Measurements from ENCODE around the gene SEC61A1. TPM values are rescaled to one million over a fixed set of nuclear protein-coding genes. Genes with fewer than 3 reads are reported as not detected.

Gene SEC61A1
- total RNA-seq (2021; fragmentation: NEBNext Ultra II Directional; extraction: Animal tissue kit (Norgen Biotek cat#: 25700)), result 100 to 1,000 TPM; 497 to 608 (median 536) TPM
- long read RNA-seq, transcript SEC61A1-201 (12 exons, 3,635 nt), result major isoform, 333 of 492 reads
- long read RNA-seq, partial matches to known transcripts, result 132 of 492 reads
- long read RNA-seq, other reads (novel, unspliced or antisense), result 24 of 492 reads

DNA sequence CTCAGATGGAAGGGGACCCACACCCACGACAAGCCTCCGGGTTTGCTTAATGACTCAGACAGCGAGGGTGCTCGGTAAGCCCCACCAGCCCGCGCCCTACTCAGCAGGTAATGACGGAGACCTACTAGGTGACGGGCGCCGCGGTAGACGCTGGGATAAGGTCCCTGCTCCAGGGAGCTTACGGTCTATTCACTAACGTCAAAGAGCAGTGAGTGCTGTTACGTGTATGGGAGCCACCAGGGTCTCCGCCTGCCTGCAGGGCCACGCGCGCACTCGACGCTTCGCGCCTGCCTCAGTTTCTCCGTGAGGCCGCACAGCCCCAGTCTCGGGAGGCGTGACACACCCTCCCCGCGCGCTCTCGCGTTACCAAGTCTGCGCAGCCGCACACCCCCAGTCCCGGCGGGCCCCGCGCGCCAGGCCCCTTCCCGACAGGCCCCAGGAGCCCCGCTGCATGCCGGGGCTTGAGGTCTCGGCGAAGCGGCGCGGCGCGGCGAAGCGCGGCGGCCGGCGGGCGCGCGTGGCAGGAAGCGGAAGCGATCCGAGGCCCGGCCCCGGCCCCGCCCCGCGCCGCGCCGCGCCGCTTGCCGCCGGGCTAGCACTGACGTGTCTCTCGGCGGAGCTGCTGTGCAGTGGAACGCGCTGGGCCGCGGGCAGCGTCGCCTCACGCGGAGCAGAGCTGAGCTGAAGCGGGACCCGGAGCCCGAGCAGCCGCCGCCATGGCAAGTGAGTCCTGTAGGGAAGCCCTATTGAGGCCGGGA is at the start of gene SEC61A1:
TSS of gene SEC61A1 (plus strand) at position 601 of the 758 bp plus-strand sequence. CDS start at position 717, 116 bp downstream.
- H3K27me3 Mint-ChIP-seq (ENCODE audit: insufficient read depth), result peaks cover 4% of the 10 kb centered on the region
- TF ChIP-seq, protein P1, sequence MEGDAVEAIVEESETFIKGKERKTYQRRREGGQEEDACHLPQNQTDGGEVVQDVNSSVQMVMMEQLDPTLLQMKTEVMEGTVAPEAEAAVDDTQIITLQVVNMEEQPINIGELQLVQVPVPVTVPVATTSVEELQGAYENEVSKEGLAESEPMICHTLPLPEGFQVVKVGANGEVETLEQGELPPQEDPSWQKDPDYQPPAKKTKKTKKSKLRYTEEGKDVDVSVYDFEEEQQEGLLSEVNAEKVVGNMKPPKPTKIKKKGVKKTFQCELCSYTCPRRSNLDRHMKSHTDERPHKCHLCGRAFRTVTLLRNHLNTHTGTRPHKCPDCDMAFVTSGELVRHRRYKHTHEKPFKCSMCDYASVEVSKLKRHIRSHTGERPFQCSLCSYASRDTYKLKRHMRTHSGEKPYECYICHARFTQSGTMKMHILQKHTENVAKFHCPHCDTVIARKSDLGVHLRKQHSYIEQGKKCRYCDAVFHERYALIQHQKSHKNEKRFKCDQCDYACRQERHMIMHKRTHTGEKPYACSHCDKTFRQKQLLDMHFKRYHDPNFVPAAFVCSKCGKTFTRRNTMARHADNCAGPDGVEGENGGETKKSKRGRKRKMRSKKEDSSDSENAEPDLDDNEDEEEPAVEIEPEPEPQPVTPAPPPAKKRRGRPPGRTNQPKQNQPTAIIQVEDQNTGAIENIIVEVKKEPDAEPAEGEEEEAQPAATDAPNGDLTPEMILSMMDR (IDR thresholded peaks at IDR 0.05), result no peak
- H3K36me3 Mint-ChIP-seq (ENCODE audit: low read depth), result peaks cover 39% of the 10 kb centered on the region
- peak within 1 kb of the TSS; percentile 97 for H3K4me3 Mint-ChIP-seq
- peak; percentile 90 for DNase-seq
- H3K9me3 Mint-ChIP-seq, result no peaks in the 10 kb centered on the region
- H3K4me1 Mint-ChIP-seq (ENCODE audit: low read depth), result peaks cover 38% of the 10 kb centered on the region
- peak within 1 kb of the TSS; percentile 95 for H3K27ac Mint-ChIP-seq

DNA sequence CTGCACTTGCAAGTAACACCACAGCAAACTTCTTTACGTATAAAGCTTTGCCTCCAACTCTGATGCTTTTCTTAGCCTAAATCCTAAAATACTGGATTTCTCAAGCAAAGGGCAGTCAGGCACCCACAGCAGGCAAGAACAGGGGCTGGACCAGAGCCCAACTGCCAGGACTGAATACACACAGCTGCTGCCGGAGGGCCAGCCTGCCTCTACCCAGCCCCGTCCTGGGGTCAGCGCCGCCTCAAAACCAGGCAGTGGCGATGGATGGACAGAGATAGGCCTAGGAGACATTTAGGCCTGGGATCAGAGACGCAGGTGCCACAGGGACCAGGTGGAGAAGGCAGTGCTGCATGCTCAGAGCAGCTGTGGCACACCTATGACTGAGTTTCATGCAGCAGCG is 47.6 kb upstream of the SEC61A1 start:
- Mint-ChIP-seq H3K9me3 (peaks cover 6% of the 10 kb centered on the region), H3K36me3 (ENCODE audit: low read depth) (no peaks in the 10 kb centered on the region), H3K4me3 (no peak overlapping the region), H3K4me1 (ENCODE audit: low read depth) (no peaks in the 10 kb centered on the region), H3K27me3 (ENCODE audit: insufficient read depth) (peaks cover 25% of the 10 kb centered on the region), H3K27ac (no peak overlapping the region)
- no peak for DNase-seq
- TF ChIP-seq, protein P1 (IDR thresholded peaks at IDR 0.05), result no peak

DNA sequence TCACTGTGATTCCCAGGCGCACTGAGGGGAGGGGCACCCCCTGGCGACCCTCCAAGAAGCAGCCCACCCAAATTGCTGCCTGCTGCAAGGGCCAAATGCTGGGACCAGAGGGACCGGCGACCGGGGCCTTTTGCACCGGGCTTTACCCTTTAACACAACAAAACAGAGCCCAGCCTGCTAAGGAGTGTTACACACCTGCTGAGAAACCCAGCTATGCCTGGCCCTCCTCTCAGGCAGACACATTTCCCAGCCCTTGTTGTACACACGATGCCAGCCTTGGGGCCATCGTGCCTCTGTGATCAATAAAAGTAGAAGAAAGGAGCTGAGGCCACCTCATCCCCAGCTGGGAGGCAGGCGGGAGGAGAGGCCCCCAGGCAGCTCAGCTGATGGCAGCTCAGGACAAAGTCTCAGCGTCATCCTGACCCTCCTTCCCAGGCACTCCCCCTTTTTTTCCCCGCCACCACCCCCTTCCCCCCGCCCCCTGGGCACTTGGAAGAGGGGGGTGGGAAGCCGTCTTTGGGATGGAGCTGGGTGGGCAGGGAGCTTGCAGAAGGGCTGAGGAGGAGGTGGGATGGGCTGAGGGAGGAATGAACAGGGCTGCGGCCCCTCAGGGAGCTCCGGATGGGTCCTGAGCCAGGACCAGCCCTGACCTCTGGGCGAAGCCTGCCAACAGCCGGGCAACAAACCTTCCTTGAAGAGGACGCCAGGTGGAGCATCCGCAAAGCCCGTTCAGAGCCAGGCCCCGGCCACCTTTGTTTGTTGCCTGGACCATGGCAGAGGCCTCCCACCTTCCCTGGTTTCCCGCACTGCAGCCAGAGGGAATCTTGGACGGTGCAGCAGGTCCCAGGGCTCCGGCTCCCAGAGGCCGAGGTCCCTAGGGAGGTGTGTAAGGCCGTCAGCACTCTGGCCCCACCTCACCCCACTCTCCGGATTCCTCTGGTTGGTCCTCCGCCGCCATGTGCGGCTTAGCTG is 45.9 kb upstream of the SEC61A1 start:
- Mint-ChIP-seq H3K27me3 (ENCODE audit: insufficient read depth) (peaks cover 28% of the 10 kb centered on the region), H3K27ac (no peak overlapping the region), H3K9me3 (no peaks in the 10 kb centered on the region), H3K36me3 (ENCODE audit: low read depth) (no peaks in the 10 kb centered on the region), H3K4me3 (no peak overlapping the region), H3K4me1 (ENCODE audit: low read depth) (no peaks in the 10 kb centered on the region)
- DNase-seq, result no peak
- TF ChIP-seq, protein P1 (IDR thresholded peaks at IDR 0.05), result no peak

DNA sequence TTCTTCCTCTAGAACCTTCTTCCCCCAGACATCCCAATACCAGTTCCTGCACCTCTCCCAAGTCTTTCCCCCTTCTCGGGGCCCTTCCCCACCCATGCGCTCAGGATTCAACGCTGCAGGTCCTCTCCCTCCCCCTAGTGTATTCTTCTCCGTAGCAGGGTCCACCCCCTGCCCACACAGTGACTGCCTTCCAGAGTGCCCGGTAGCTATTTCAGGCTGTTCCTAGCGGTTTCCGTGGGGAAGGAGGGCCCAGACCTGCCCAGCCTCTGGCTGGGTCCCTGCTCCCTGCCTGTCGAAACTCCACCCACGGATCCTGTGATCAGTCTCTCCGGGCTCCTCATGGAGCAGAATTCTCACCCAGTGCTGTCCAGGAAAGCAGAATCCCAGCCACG is 45.2 kb upstream of the SEC61A1 start:
- no peak overlapping the region for H3K27ac Mint-ChIP-seq
- H3K27me3 Mint-ChIP-seq (ENCODE audit: insufficient read depth), result peaks cover 24% of the 10 kb centered on the region

More for the DNA sequence above, 45.2 kb upstream of the SEC61A1 start:
- TF ChIP-seq, protein P1 (IDR thresholded peaks at IDR 0.05), result no peak
- no peak for DNase-seq
- H3K36me3 Mint-ChIP-seq (ENCODE audit: low read depth), result no peaks in the 10 kb centered on the region
- H3K4me3 Mint-ChIP-seq, result no peak overlapping the region
- H3K4me1 Mint-ChIP-seq (ENCODE audit: low read depth), result no peaks in the 10 kb centered on the region; the same call in 1 of the 2 replicates
- no peaks in the 10 kb centered on the region for H3K9me3 Mint-ChIP-seq
